Measurements from ENCODE around the gene CD63.

GRCh38 chr12:55734595-55734994 is 5.8 kb upstream of the CD63 start:
- TF ChIP-seq CTCF (IDR thresholded peaks at IDR 0.05; ENCODE audit: low read length), result no peak
- no peak for TF ChIP-seq EZH2 (IDR thresholded peaks at IDR 0.05; ENCODE audit: borderline replicate concordance, low read length)
